Naive B cell (primary cell): ENCODE results near the gene ADAMTS17. TPM values are rescaled to one million over a fixed set of nuclear protein-coding genes. Genes with fewer than 3 reads are reported as not detected.
A peak's percentile ranks its signal among the peaks of the same experiment; 100 is the strongest.

Source experiments
- ATAC-seq, 2 donors: fragments of 150-1000 bp; cut with Tn5 transposase; 2 replicates each; pipeline ENCODE4 v1.10.0; 2021; ENCODE audit warnings: low read depth in 2 of 2, mild to moderate bottlenecking in 2 of 2, moderate library complexity in 2 of 2
- DNase-seq: peaks from one replicate; pipeline ENCODE4 v3.0.0; 2022
- H3K27ac Mint-ChIP-seq, 6 donors: one replicate each; pipeline ENCODE4 v1.8.0; 2020 to 2022; ENCODE audit warnings: mild to moderate bottlenecking in 6 of 6, mixed read lengths in 6 of 6, moderate library complexity in 5 of 6, inconsistent platforms in 2 of 6
- H3K27me3 Mint-ChIP-seq, 3 donors: one replicate each; pipeline ENCODE4 v1.8.0; 2021 to 2022; ENCODE audit warnings: mixed read lengths in 3 of 3, mild to moderate bottlenecking in 1 of 3
- H3K36me3 Mint-ChIP-seq, 2 donors: one replicate each; pipeline ENCODE4 v1.8.0; 2020 to 2022; ENCODE audit warnings: mixed read lengths in 2 of 2, inconsistent platforms in 1 of 2, mild to moderate bottlenecking in 1 of 2
- H3K4me1 Mint-ChIP-seq, 3 donors: one replicate each; pipeline ENCODE4 v1.8.0; 2020 to 2022; ENCODE audit warnings: mixed read lengths in 3 of 3, inconsistent platforms in 1 of 3, mild to moderate bottlenecking in 1 of 3, moderate library complexity in 1 of 3
- H3K4me3 Mint-ChIP-seq, 8 donors: one replicate each; pipeline ENCODE4 v1.8.0; 2020 to 2022; ENCODE audit warnings: mild to moderate bottlenecking in 8 of 8, mixed read lengths in 8 of 8, moderate library complexity in 8 of 8, inconsistent platforms in 2 of 8
- H3K9me3 Mint-ChIP-seq, 7 donors: one replicate each; pipeline ENCODE4 v1.8.0; 2020 to 2022; ENCODE audit warnings: mixed read lengths in 7 of 7, mild to moderate bottlenecking in 5 of 7, inconsistent platforms in 2 of 7, moderate library complexity in 1 of 7
- polyA plus RNA-seq, 6 donors: library from polyadenylated mRNA; unstranded; fragments of 300-500 nt; fragmentation: Illumina TruSeq; gene quantifications; one replicate each; pipeline ENCODE4 v1.2.3, GENCODE V29; 2021; ENCODE audit warnings: low read depth in 6 of 6

ADAMTS17 gene
- polyA plus RNA-seq, 6 donors from 2014 or later: not detected

- ATAC-seq (no peak), DNase-seq (no peak)
- H3K27ac Mint-ChIP-seq: no peak overlapping the region
- H3K36me3 Mint-ChIP-seq: no peaks in the 10 kb centered on the region
- peaks cover 0 to under 1% (median 0%) of the 10 kb centered on the region in 3 donors for H3K4me1 Mint-ChIP-seq
- peaks cover 0 to 14% (median 12%) of the 10 kb centered on the region in 3 donors for H3K27me3 Mint-ChIP-seq
- H3K9me3 Mint-ChIP-seq: peaks cover 0 to 12% (median 0%) of the 10 kb centered on the region in 7 donors
- H3K4me3 Mint-ChIP-seq: no peak overlapping the region
These were observed 134.7 kb downstream of the ADAMTS17 start for GRCh38 chr15:100207053-100207452.

- Mint-ChIP-seq H3K9me3 (peaks cover 0 to 12% (median 0%) of the 10 kb centered on the region in 7 donors), H3K27ac (peak overlapping the region in 1 of 6 donors; percentile 79), H3K4me3 (no peak overlapping the region), H3K27me3 (peaks cover 0 to 14% (median 12%) of the 10 kb centered on the region in 3 donors), H3K36me3 (no peaks in the 10 kb centered on the region), H3K4me1 (peaks cover 0 to 5% (median 0%) of the 10 kb centered on the region in 3 donors)
- ATAC-seq (no peak), DNase-seq (no peak)
These were observed 135.1 kb downstream of the ADAMTS17 start for GRCh38 chr15:100206643-100207042.

- H3K36me3 Mint-ChIP-seq: no peaks in the 10 kb centered on the region
- no peak overlapping the region for H3K4me3 Mint-ChIP-seq
- peaks cover 0 to 10% (median 0%) of the 10 kb centered on the region in 3 donors for H3K4me1 Mint-ChIP-seq
- peaks cover 0 to 12% (median 1%) of the 10 kb centered on the region in 7 donors for H3K9me3 Mint-ChIP-seq
- DNase-seq (no peak), ATAC-seq (no peak)
- H3K27ac Mint-ChIP-seq: no peak overlapping the region
- peaks cover 0 to 14% (median 12%) of the 10 kb centered on the region in 3 donors for H3K27me3 Mint-ChIP-seq
These were observed 136.1 kb downstream of the ADAMTS17 start for GRCh38 chr15:100205549-100206295.

- H3K4me3 Mint-ChIP-seq: no peak overlapping the region
- no peaks in the 10 kb centered on the region for H3K36me3 Mint-ChIP-seq
- peaks cover 0 to 12% (median 2%) of the 10 kb centered on the region in 7 donors for H3K9me3 Mint-ChIP-seq
- peaks cover 0 to 10% (median 0%) of the 10 kb centered on the region in 3 donors for H3K4me1 Mint-ChIP-seq
- no peak overlapping the region for H3K27ac Mint-ChIP-seq
- H3K27me3 Mint-ChIP-seq: peaks cover 0 to 14% (median 12%) of the 10 kb centered on the region in 3 donors
- ATAC-seq: no peak
- no peak for DNase-seq
These were observed 137.0 kb downstream of the ADAMTS17 start for GRCh38 chr15:100204771-100205170.

GRCh38 chr15:100204211-100204610 is 137.6 kb downstream of the ADAMTS17 start:
- peaks cover 0 to 14% (median 14%) of the 10 kb centered on the region in 3 donors for H3K27me3 Mint-ChIP-seq
- H3K4me1 Mint-ChIP-seq: peaks cover 0 to 10% (median 0%) of the 10 kb centered on the region in 3 donors
- H3K36me3 Mint-ChIP-seq: no peaks in the 10 kb centered on the region
- no peak overlapping the region for H3K27ac Mint-ChIP-seq
- no peak overlapping the region for H3K4me3 Mint-ChIP-seq
- H3K9me3 Mint-ChIP-seq: peaks cover 0 to 12% (median 2%) of the 10 kb centered on the region in 7 donors
- ATAC-seq: no peak
- DNase-seq: no peak

- H3K9me3 Mint-ChIP-seq: peaks cover 0 to 12% (median 2%) of the 10 kb centered on the region in 7 donors
- DNase-seq (no peak), ATAC-seq (no peak)
- peaks cover 0 to 10% (median 0%) of the 10 kb centered on the region in 3 donors for H3K4me1 Mint-ChIP-seq
- H3K36me3 Mint-ChIP-seq: no peaks in the 10 kb centered on the region
- H3K27ac Mint-ChIP-seq: no peak overlapping the region
- peaks cover 0 to 16% (median 14%) of the 10 kb centered on the region in 3 donors for H3K27me3 Mint-ChIP-seq
- H3K4me3 Mint-ChIP-seq: no peak overlapping the region
These were observed 139.3 kb downstream of the ADAMTS17 start for GRCh38 chr15:100202309-100202960.

GRCh38 chr15:100201376-100202280 is 140.1 kb downstream of the ADAMTS17 start:
- Mint-ChIP-seq H3K27ac (peak overlapping the region in 1 of 6 donors; percentile 37), H3K27me3 (peaks cover 0 to 20% (median 11%) of the 10 kb centered on the region in 3 donors), H3K9me3 (peaks cover 0 to 12% (median 2%) of the 10 kb centered on the region in 7 donors), H3K4me3 (no peak overlapping the region), H3K36me3 (no peaks in the 10 kb centered on the region), H3K4me1 (peaks cover 0 to 10% (median 0%) of the 10 kb centered on the region in 3 donors)
- DNase-seq: no peak
- ATAC-seq: no peak

- peaks cover 0 to 20% (median 7%) of the 10 kb centered on the region in 3 donors for H3K27me3 Mint-ChIP-seq
- DNase-seq (no peak), ATAC-seq (no peak)
- H3K4me3 Mint-ChIP-seq: no peak overlapping the region
- no peaks in the 10 kb centered on the region for H3K36me3 Mint-ChIP-seq
- peaks cover 0 to 10% (median 0%) of the 10 kb centered on the region in 3 donors for H3K4me1 Mint-ChIP-seq
- peaks cover 0 to 12% (median 2%) of the 10 kb centered on the region in 7 donors for H3K9me3 Mint-ChIP-seq
- no peak overlapping the region for H3K27ac Mint-ChIP-seq
These were observed 141.4 kb downstream of the ADAMTS17 start for GRCh38 chr15:100200287-100200880.

GRCh38 chr15:100199711-100200286 is 142.0 kb downstream of the ADAMTS17 start:
- DNase-seq (no peak), ATAC-seq (no peak)
- Mint-ChIP-seq H3K4me3 (no peak overlapping the region), H3K36me3 (no peaks in the 10 kb centered on the region), H3K27ac (peak overlapping the region in 1 of 6 donors; percentile 35), H3K9me3 (peaks cover 0 to 12% (median 2%) of the 10 kb centered on the region in 7 donors), H3K27me3 (peaks cover 0 to 16% (median 7%) of the 10 kb centered on the region in 3 donors), H3K4me1 (peaks cover 0 to 10% (median 0%) of the 10 kb centered on the region in 3 donors)

GRCh38 chr15:100198442-100198841 is 143.3 kb downstream of the ADAMTS17 start:
- no peak for DNase-seq
- ATAC-seq: no peak
- no peak overlapping the region for H3K4me3 Mint-ChIP-seq
- H3K27ac Mint-ChIP-seq: no peak overlapping the region
- peaks cover 0 to 10% (median 0%) of the 10 kb centered on the region in 3 donors for H3K4me1 Mint-ChIP-seq
- H3K36me3 Mint-ChIP-seq: no peaks in the 10 kb centered on the region
- H3K27me3 Mint-ChIP-seq: peaks cover 0 to 8% (median 0%) of the 10 kb centered on the region in 3 donors
- peaks cover 0 to 6% (median 0%) of the 10 kb centered on the region in 7 donors for H3K9me3 Mint-ChIP-seq

- DNase-seq (no peak), ATAC-seq (no peak)
- Mint-ChIP-seq H3K4me3 (no peak overlapping the region), H3K27ac (no peak overlapping the region), H3K4me1 (peaks cover 0 to 5% (median 0%) of the 10 kb centered on the region in 3 donors), H3K27me3 (peaks cover 0 to 8% (median 0%) of the 10 kb centered on the region in 3 donors), H3K36me3 (no peaks in the 10 kb centered on the region), H3K9me3 (peaks cover 0 to 6% (median 0%) of the 10 kb centered on the region in 7 donors)
These were observed 145.3 kb downstream of the ADAMTS17 start for GRCh38 chr15:100196326-100197058.

GRCh38 chr15:100194996-100195395 is 146.8 kb downstream of the ADAMTS17 start:
- H3K36me3 Mint-ChIP-seq: no peaks in the 10 kb centered on the region
- no peak overlapping the region for H3K4me3 Mint-ChIP-seq
- DNase-seq: no peak
- peaks cover 0 to 8% (median 0%) of the 10 kb centered on the region in 3 donors for H3K27me3 Mint-ChIP-seq
- peaks cover 0 to 4% (median 0%) of the 10 kb centered on the region in 3 donors for H3K4me1 Mint-ChIP-seq
- peaks cover 0 to 3% (median 0%) of the 10 kb centered on the region in 7 donors for H3K9me3 Mint-ChIP-seq
- ATAC-seq: no peak
- H3K27ac Mint-ChIP-seq: no peak overlapping the region
